HEK293 (cell line): Measurements from ENCODE around the gene STUM.

ENCODE experiments used
- CTCF ChIA-PET: fragments of 350-600 bp; formaldehyde crosslinking; extraction: SDS; loops from one replicate; lab custom pipeline; 2021; ENCODE audit warnings: antibody characterized with exemption; lab: Yijun Ruan, JAX
- POLR2A ChIA-PET: fragments of 300-600 bp; formaldehyde crosslinking; extraction: SDS; loops from one replicate; lab custom pipeline; 2020; ENCODE audit warnings: antibody characterized with exemption, inconsistent platforms; lab: Yijun Ruan, JAX
- H3K27ac ChIP-seq: fragments of 200-500 bp; sonication (Bioruptor generic); 2 replicates; pipeline ENCODE4 v1.5.1; 2014; ENCODE audit warnings: low read depth, low read length, control low read depth, inconsistent platforms; ENCODE audit errors: extremely low read depth
- H3K36me3 ChIP-seq, 2 experiments: fragments of 200-500 bp in 1 of 2; sonication (Bioruptor generic) in 1 of 2; 1 replicate in 1 of 2; 2 replicates in 1 of 2; pipeline ENCODE4 v1.5.1; 2014 to 2017; ENCODE audit warnings: inconsistent platforms in 2 of 2, low read length in 2 of 2; ENCODE audit not compliant: control insufficient read depth in 2 of 2, insufficient read depth in 1 of 2
- H3K4me1 ChIP-seq: fragments of 200-500 bp; sonication (Bioruptor generic); 2 replicates; pipeline ENCODE4 v1.5.1; 2014; ENCODE audit warnings: mild to moderate bottlenecking, low read length, inconsistent platforms; ENCODE audit not compliant: control insufficient read depth, insufficient read depth
- H3K4me3 ChIP-seq: 2 replicates; pipeline ENCODE4 v1.5.1; 2011; ENCODE audit warnings: low read depth, mild to moderate bottlenecking, control low read depth, low read length, moderate library complexity
- H3K9me3 ChIP-seq: fragments of 200-500 bp; sonication (Bioruptor generic); 2 replicates; pipeline ENCODE4 v1.5.1; 2014; ENCODE audit warnings: low read depth, low read length, inconsistent platforms; ENCODE audit not compliant: control insufficient read depth, insufficient read depth
- BCL11A ChIP-seq: fragments of 450-650 bp; formaldehyde crosslinking; IDR thresholded peaks from 2 replicates; pipeline ENCODE4 v1.5.1; 2016; ENCODE audit warnings: low read depth, missing biosample characterization, missing genetic modification characterization
- EGR2 ChIP-seq: fragments of 450-650 bp; formaldehyde crosslinking; IDR thresholded peaks from 2 replicates; pipeline ENCODE4 v1.5.1; 2016; ENCODE audit warnings: low read depth, missing biosample characterization, missing genetic modification characterization
- KLF7 ChIP-seq: fragments of 450-650 bp; formaldehyde crosslinking; IDR thresholded peaks from 2 replicates; pipeline ENCODE4 v1.5.1; 2016; ENCODE audit warnings: missing biosample characterization, missing genetic modification characterization, borderline replicate concordance
- OSR2 ChIP-seq: fragments of 450-650 bp; formaldehyde crosslinking; IDR thresholded peaks from 2 replicates; pipeline ENCODE4 v1.5.1; 2016; ENCODE audit warnings: missing biosample characterization, missing genetic modification characterization
- RBAK ChIP-seq: fragments of 450-650 bp; formaldehyde crosslinking; IDR thresholded peaks from 2 replicates; pipeline ENCODE4 v1.5.1; 2016; ENCODE audit warnings: missing biosample characterization, missing genetic modification characterization
- ZBTB7A ChIP-seq: fragments of 450-650 bp; formaldehyde crosslinking; IDR thresholded peaks from 2 replicates; pipeline ENCODE4 v1.5.1; 2016; ENCODE audit warnings: low read depth, missing biosample characterization, missing genetic modification characterization
- ZNF169 ChIP-seq: fragments of 450-650 bp; formaldehyde crosslinking; IDR thresholded peaks from 2 replicates; pipeline ENCODE4 v1.5.1; 2016; ENCODE audit warnings: missing biosample characterization, missing genetic modification characterization
- ZNF19 ChIP-seq: fragments of 450-650 bp; formaldehyde crosslinking; IDR thresholded peaks from 2 replicates; pipeline ENCODE4; 2016; ENCODE audit warnings: missing biosample characterization, missing genetic modification characterization, low read depth
- ZNF2 ChIP-seq: fragments of 450-650 bp; formaldehyde crosslinking; IDR thresholded peaks from 2 replicates; pipeline ENCODE4 v1.5.1; 2016; ENCODE audit warnings: missing biosample characterization, missing genetic modification characterization
- ZNF211 ChIP-seq: fragments of 450-650 bp; formaldehyde crosslinking; IDR thresholded peaks from 2 replicates; pipeline ENCODE4 v1.5.1; 2016; ENCODE audit warnings: low read depth, missing biosample characterization, missing genetic modification characterization
- ZNF274 ChIP-seq, 2 experiments: fragments of 200-500 bp in 1 of 2; fragments of 450-650 bp in 1 of 2; sonication (Bioruptor generic) in 1 of 2; formaldehyde crosslinking in 1 of 2; IDR thresholded peaks; 2 replicates each; pipeline versions ENCODE4 v1.5.1 to v1.6.1; 2014 to 2016; ENCODE audit warnings: borderline replicate concordance in 1 of 2, inconsistent platforms in 1 of 2, low read length in 1 of 2, missing biosample characterization in 1 of 2, missing genetic modification characterization in 1 of 2
- ZNF366 ChIP-seq: fragments of 450-650 bp; formaldehyde crosslinking; conservative IDR thresholded peaks from 2 replicates; pipeline ENCODE4 v1.5.1; 2016; ENCODE audit warnings: missing biosample characterization, missing genetic modification characterization
- ZNF394 ChIP-seq: fragments of 450-650 bp; formaldehyde crosslinking; IDR thresholded peaks from 2 replicates; pipeline ENCODE4 v1.5.1; 2016; ENCODE audit warnings: missing biosample characterization, missing genetic modification characterization, mild to moderate bottlenecking, moderate library complexity, borderline replicate concordance
- ZNF423 ChIP-seq: fragments of 450-650 bp; formaldehyde crosslinking; IDR thresholded peaks from 2 replicates; pipeline ENCODE4 v1.5.1; 2016; ENCODE audit warnings: missing biosample characterization, missing genetic modification characterization
- ZNF433 ChIP-seq: fragments of 450-650 bp; formaldehyde crosslinking; IDR thresholded peaks from 2 replicates; pipeline ENCODE4 v1.5.1; 2016; ENCODE audit warnings: missing biosample characterization, missing genetic modification characterization, low read depth
- ZNF510 ChIP-seq: fragments of 450-650 bp; formaldehyde crosslinking; IDR thresholded peaks from 2 replicates; pipeline ENCODE4 v1.5.1; 2018; ENCODE audit warnings: mild to moderate bottlenecking, missing genetic modification characterization, missing biosample characterization; ENCODE audit not compliant: insufficient replicate concordance
- ZNF596 ChIP-seq: fragments of 450-650 bp; IDR thresholded peaks from 2 replicates; pipeline ENCODE4 v1.5.0; 2018; ENCODE audit warnings: missing biosample characterization, mild to moderate bottlenecking, missing genetic modification characterization, moderate library complexity
- ZNF610 ChIP-seq: fragments of 450-650 bp; formaldehyde crosslinking; IDR thresholded peaks from 2 replicates; pipeline ENCODE4 v1.5.1; 2016; ENCODE audit warnings: missing biosample characterization, missing genetic modification characterization, borderline replicate concordance
- ZNF747 ChIP-seq: fragments of 450-650 bp; formaldehyde crosslinking; IDR thresholded peaks from 2 replicates; pipeline ENCODE4 v1.5.1; 2016; ENCODE audit warnings: missing biosample characterization, missing genetic modification characterization
- TF ChIP-seq, protein P1 (sequence below): fragments of 450-650 bp; formaldehyde crosslinking; IDR thresholded peaks from 2 replicates; pipeline ENCODE4 v1.5.1; 2016; ENCODE audit warnings: missing biosample characterization, missing genetic modification characterization, low read depth
- TF ChIP-seq, protein P2 (sequence below): fragments of 450-650 bp; formaldehyde crosslinking; IDR thresholded peaks from 2 replicates; pipeline ENCODE4 v1.5.1; 2016; ENCODE audit warnings: missing biosample characterization, missing genetic modification characterization
- TF ChIP-seq, protein P3 (sequence below): fragments of 450-650 bp; formaldehyde crosslinking; optimal IDR thresholded peaks from 2 replicates; pipeline ENCODE3; 2016; ENCODE audit warnings: missing biosample characterization, mild to moderate bottlenecking, missing genetic modification characterization
- TF ChIP-seq, protein P4 (sequence below): IDR thresholded peaks from 2 replicates; pipeline ENCODE4 v1.6.1; 2011; ENCODE audit warnings: mild to moderate bottlenecking, low read depth, low read length, borderline replicate concordance
- TF ChIP-seq, protein P5 (sequence below): fragments of 450-650 bp; formaldehyde crosslinking; IDR thresholded peaks from 2 replicates; pipeline ENCODE4 v1.5.1; 2016; ENCODE audit warnings: missing biosample characterization, missing genetic modification characterization, low read depth
- TF ChIP-seq, protein P6 (sequence below): fragments of 450-650 bp; formaldehyde crosslinking; IDR thresholded peaks from 2 replicates; pipeline ENCODE4 v1.5.1; 2017; ENCODE audit warnings: missing biosample characterization, missing genetic modification characterization

Gene STUM

DNA sequence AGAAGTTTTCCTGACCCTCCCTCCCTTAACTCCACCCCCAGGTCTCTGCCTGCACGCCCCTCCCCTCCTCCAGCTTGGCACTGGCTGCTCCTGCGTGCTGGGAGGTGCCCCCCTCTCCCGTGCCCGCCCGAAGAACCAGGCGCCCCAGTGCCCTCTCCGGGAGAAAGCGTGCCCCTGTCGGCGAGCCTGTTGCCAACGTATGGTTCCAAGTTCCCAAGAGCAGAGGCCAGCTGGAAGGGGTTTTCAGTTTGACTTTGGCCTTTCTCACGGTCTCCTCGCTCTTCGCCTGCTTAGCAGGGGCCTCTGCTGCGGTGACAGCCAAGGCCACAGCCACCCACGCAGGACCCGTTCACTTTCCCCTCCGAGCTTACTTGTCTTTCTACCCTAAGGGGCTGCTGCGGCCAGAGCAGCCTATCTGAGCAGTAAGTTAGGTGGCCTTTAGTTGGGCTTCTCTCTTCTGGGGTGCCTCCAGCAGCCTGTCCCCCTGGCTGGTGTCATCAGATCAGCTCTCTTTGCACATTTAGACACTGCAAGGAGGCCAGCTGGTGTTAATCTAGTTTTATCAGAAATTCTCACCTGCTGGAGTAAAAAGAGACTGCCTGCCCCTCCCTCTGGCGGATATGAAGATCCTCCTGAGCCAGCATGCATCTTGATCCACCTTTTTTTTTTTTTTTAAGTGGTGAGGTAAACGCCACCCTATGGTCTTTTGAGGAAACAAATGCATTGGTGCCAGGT, 1.5 kb downstream of the STUM start (continued):
- TF ChIP-seq ZNF610 (tag by site-specific recombination) (no peak), KLF7 (tag by site-specific recombination) (no peak), ZNF747 (tag by site-specific recombination) (no peak), ZNF596 (tag by site-specific recombination) (no peak), ZNF274 (IDR thresholded peaks at IDR 0.05; ENCODE audit: low read length) (no peak), ZNF274 (tag by site-specific recombination; IDR thresholded peaks at IDR 0.05; ENCODE audit: borderline replicate concordance) (no peak), ZNF433 (tag by site-specific recombination) (no peak), ZNF169 (tag by site-specific recombination) (no peak), BCL11A (tag by site-specific recombination) (no peak), ZNF2 (tag by site-specific recombination) (no peak), EGR2 (no peak; the same call in none of the 2 replicates)
- TF ChIP-seq, protein P1, sequence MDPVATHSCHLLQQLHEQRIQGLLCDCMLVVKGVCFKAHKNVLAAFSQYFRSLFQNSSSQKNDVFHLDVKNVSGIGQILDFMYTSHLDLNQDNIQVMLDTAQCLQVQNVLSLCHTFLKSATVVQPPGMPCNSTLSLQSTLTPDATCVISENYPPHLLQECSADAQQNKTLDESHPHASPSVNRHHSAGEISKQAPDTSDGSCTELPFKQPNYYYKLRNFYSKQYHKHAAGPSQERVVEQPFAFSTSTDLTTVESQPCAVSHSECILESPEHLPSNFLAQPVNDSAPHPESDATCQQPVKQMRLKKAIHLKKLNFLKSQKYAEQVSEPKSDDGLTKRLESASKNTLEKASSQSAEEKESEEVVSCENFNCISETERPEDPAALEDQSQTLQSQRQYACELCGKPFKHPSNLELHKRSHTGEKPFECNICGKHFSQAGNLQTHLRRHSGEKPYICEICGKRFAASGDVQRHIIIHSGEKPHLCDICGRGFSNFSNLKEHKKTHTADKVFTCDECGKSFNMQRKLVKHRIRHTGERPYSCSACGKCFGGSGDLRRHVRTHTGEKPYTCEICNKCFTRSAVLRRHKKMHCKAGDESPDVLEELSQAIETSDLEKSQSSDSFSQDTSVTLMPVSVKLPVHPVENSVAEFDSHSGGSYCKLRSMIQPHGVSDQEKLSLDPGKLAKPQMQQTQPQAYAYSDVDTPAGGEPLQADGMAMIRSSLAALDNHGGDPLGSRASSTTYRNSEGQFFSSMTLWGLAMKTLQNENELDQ = no peak
- TF ChIP-seq, protein P2, sequence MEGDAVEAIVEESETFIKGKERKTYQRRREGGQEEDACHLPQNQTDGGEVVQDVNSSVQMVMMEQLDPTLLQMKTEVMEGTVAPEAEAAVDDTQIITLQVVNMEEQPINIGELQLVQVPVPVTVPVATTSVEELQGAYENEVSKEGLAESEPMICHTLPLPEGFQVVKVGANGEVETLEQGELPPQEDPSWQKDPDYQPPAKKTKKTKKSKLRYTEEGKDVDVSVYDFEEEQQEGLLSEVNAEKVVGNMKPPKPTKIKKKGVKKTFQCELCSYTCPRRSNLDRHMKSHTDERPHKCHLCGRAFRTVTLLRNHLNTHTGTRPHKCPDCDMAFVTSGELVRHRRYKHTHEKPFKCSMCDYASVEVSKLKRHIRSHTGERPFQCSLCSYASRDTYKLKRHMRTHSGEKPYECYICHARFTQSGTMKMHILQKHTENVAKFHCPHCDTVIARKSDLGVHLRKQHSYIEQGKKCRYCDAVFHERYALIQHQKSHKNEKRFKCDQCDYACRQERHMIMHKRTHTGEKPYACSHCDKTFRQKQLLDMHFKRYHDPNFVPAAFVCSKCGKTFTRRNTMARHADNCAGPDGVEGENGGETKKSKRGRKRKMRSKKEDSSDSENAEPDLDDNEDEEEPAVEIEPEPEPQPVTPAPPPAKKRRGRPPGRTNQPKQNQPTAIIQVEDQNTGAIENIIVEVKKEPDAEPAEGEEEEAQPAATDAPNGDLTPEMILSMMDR (tag by site-specific recombination) = peak; percentile 57; the same call in 1 of the 2 replicates
- TF ChIP-seq, protein P3, sequence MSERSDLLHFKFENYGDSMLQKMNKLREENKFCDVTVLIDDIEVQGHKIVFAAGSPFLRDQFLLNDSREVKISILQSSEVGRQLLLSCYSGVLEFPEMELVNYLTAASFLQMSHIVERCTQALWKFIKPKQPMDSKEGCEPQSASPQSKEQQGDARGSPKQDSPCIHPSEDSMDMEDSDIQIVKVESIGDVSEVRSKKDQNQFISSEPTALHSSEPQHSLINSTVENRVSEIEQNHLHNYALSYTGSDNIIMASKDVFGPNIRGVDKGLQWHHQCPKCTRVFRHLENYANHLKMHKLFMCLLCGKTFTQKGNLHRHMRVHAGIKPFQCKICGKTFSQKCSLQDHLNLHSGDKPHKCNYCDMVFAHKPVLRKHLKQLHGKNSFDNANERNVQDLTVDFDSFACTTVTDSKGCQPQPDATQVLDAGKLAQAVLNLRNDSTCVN (tag by site-specific recombination) = no peak
- TF ChIP-seq, protein P4, sequence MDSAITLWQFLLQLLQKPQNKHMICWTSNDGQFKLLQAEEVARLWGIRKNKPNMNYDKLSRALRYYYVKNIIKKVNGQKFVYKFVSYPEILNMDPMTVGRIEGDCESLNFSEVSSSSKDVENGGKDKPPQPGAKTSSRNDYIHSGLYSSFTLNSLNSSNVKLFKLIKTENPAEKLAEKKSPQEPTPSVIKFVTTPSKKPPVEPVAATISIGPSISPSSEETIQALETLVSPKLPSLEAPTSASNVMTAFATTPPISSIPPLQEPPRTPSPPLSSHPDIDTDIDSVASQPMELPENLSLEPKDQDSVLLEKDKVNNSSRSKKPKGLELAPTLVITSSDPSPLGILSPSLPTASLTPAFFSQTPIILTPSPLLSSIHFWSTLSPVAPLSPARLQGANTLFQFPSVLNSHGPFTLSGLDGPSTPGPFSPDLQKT = no peak

DNA sequence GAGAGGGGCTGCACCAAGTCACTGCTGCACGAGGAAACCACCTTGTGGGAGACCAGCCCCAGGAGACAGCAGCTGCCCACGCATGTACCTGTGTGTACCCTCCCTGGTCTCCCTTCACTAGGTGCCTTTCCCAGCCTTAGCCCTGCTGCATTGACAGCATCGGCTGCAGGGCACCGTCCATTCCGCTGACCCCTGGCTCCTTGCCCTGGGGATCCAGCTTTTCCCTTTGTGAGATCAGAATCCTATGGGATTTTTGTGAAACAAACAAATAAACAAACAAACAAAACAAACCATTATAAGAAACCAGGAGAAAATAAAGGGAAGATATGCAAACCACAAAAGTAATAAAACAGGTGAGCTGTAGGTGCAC, 2.1 kb downstream of the STUM start:
- no peak overlapping the region for H3K4me3 ChIP-seq
- H3K36me3 ChIP-seq = no peaks in the 10 kb centered on the region
- CTCF ChIA-PET = interaction anchor here (0.6 to 6.5 kb wide), 20 partner anchors 10 to 1099 kb away, joined by 3 to 84 read pairs (median 4); partner anchors contain the start of gene PARP1
- POLR2A ChIA-PET = interaction anchor here (0.7 kb wide), 1 partner anchor 580 kb away, joined by 3 read pairs; no protein-coding TSS in a partner anchor
- no peak overlapping the region for H3K27ac ChIP-seq
- no peaks in the 10 kb centered on the region for H3K9me3 ChIP-seq
- H3K4me1 ChIP-seq = peaks cover 27% of the 10 kb centered on the region
- TF ChIP-seq ZBTB7A (tag by site-specific recombination) = no peak
- no peak for TF ChIP-seq ZNF747 (tag by site-specific recombination)
- TF ChIP-seq, protein P5, sequence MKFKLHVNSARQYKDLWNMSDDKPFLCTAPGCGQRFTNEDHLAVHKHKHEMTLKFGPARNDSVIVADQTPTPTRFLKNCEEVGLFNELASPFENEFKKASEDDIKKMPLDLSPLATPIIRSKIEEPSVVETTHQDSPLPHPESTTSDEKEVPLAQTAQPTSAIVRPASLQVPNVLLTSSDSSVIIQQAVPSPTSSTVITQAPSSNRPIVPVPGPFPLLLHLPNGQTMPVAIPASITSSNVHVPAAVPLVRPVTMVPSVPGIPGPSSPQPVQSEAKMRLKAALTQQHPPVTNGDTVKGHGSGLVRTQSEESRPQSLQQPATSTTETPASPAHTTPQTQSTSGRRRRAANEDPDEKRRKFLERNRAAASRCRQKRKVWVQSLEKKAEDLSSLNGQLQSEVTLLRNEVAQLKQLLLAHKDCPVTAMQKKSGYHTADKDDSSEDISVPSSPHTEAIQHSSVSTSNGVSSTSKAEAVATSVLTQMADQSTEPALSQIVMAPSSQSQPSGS (tag by site-specific recombination) = no peak
- TF ChIP-seq ZNF394 = no peak
- TF ChIP-seq ZNF211 = no peak
- no peak for TF ChIP-seq ZNF366 (tag by site-specific recombination)
- TF ChIP-seq ZNF510 = no peak
- TF ChIP-seq, protein P6, sequence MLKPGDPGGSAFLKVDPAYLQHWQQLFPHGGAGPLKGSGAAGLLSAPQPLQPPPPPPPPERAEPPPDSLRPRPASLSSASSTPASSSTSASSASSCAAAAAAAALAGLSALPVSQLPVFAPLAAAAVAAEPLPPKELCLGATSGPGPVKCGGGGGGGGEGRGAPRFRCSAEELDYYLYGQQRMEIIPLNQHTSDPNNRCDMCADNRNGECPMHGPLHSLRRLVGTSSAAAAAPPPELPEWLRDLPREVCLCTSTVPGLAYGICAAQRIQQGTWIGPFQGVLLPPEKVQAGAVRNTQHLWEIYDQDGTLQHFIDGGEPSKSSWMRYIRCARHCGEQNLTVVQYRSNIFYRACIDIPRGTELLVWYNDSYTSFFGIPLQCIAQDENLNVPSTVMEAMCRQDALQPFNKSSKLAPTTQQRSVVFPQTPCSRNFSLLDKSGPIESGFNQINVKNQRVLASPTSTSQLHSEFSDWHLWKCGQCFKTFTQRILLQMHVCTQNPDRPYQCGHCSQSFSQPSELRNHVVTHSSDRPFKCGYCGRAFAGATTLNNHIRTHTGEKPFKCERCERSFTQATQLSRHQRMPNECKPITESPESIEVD (tag by site-specific recombination) = no peak
- TF ChIP-seq ZNF19 (tag by site-specific recombination) = no peak
- no peak for TF ChIP-seq ZNF423 (tag by site-specific recombination)
- no peak for TF ChIP-seq OSR2 (tag by site-specific recombination)
- TF ChIP-seq RBAK (tag by site-specific recombination) = no peak
